Neural progenitor cell (in vitro differentiated cells): ENCODE data around the gene BRINP1. TPM values are rescaled to one million over a fixed set of nuclear protein-coding genes. Genes with fewer than 3 reads are reported as not detected.

ENCODE experiments used
- DNase-seq: peaks from one replicate; pipeline ENCODE4 v3.0.0-alpha.2; 2016; ENCODE audit warnings: low spot score
- H2AFZ ChIP-seq: fragments of 200-600 bp; sonication (generic); replicated peaks from 2 replicates; pipeline ENCODE4 v1.6.1; 2016; ENCODE audit warnings: antibody characterized with exemption
- H3F3A ChIP-seq: fragments of 200-600 bp; sonication (generic); 2 replicates; pipeline ENCODE4 v1.6.1; 2016; ENCODE audit warnings: antibody characterized with exemption, low read depth
- H3K27ac ChIP-seq: fragments of 200-600 bp; sonication (generic); 2 replicates; pipeline ENCODE4 v1.5.1; 2016; ENCODE audit warnings: mild to moderate bottlenecking
- H3K27me3 ChIP-seq: fragments of 200-600 bp; sonication (generic); 2 replicates; pipeline ENCODE4 v1.6.1; 2016; ENCODE audit warnings: mild to moderate bottlenecking, moderate library complexity
- H3K36me3 ChIP-seq: fragments of 200-600 bp; sonication (generic); 2 replicates; pipeline ENCODE4 v1.5.1; 2016
- H3K4me1 ChIP-seq: fragments of 200-600 bp; sonication (generic); 2 replicates; pipeline ENCODE4 v1.6.1; 2016; ENCODE audit warnings: mixed run types
- H3K4me2 ChIP-seq: fragments of 200-600 bp; sonication (generic); 2 replicates; pipeline ENCODE4 v1.6.1; 2016
- H3K4me3 ChIP-seq: fragments of 200-600 bp; sonication (generic); 2 replicates; pipeline ENCODE4 v1.5.1; 2016
- H3K79me2 ChIP-seq: fragments of 200-600 bp; sonication (generic); 2 replicates; pipeline ENCODE4 v1.6.1; 2016; ENCODE audit warnings: low read depth
- H3K9ac ChIP-seq: fragments of 200-600 bp; sonication (generic); 2 replicates; pipeline ENCODE4 v1.6.1; 2016
- H3K9me3 ChIP-seq: fragments of 200-600 bp; sonication (generic); 2 replicates; pipeline ENCODE4 v1.5.1; 2016; ENCODE audit warnings: low read depth
- H4K20me1 ChIP-seq: fragments of 200-600 bp; sonication (generic); 2 replicates; pipeline ENCODE4 v1.6.1; 2016; ENCODE audit warnings: low read depth
- H3K27ac Mint-ChIP-seq: 3 replicates; pipeline ENCODE4 v1.8.0; 2021; ENCODE audit warnings: mixed read lengths
- H3K27me3 Mint-ChIP-seq: 2 replicates; pipeline ENCODE4 v1.8.0; 2022; ENCODE audit warnings: low read depth, mild to moderate bottlenecking, inconsistent platforms, moderate library complexity, mixed read lengths; ENCODE audit not compliant: insufficient read depth
- H3K36me3 Mint-ChIP-seq: 3 replicates; pipeline ENCODE4 v1.8.0; 2021; ENCODE audit warnings: mixed read lengths
- H3K4me1 Mint-ChIP-seq: 3 replicates; pipeline ENCODE4 v1.8.0; 2021; ENCODE audit warnings: mixed read lengths
- H3K4me3 Mint-ChIP-seq: 3 replicates; pipeline ENCODE4 v1.8.0; 2021; ENCODE audit warnings: mild to moderate bottlenecking, moderate library complexity, mixed read lengths
- H3K9me3 Mint-ChIP-seq: 3 replicates; pipeline ENCODE4 v1.8.0; 2020; ENCODE audit warnings: mixed read lengths
- CTCF ChIP-seq: fragments of 200-600 bp; sonication (generic); IDR thresholded peaks from 2 replicates; pipeline ENCODE4 v1.5.1; 2017; ENCODE audit warnings: antibody characterized with exemption, mild to moderate bottlenecking
- EZH2 ChIP-seq: fragments of 200-600 bp; sonication (generic); IDR thresholded peaks from 2 replicates; pipeline ENCODE4 v1.6.1; 2017; ENCODE audit warnings: antibody characterized with exemption, mild to moderate bottlenecking, moderate library complexity
- EZH2phosphoT487 ChIP-seq: fragments of 200-600 bp; sonication (generic); IDR thresholded peaks from 2 replicates; pipeline ENCODE4 v1.6.1; 2017; ENCODE audit warnings: antibody characterized with exemption
- total RNA-seq: library from RNA; depleted of rRNA; stranded (reverse); fragments of >200 nt; gene quantifications from 2 replicates; pipeline ENCODE4 v1.2.3, GENCODE V29; 2015; ENCODE audit warnings: low replicate concordance

The BRINP1 gene
- total RNA-seq, 1 donor from 2014 or later, result 0.62 TPM

GRCh38 chr9:119268985-119269384, 100.2 kb downstream of the BRINP1 start:
- TF ChIP-seq EZH2 (no peak), EZH2phosphoT487 (no peak), CTCF (no peak)
- H3F3A ChIP-seq, result peaks cover 19% of the 10 kb centered on the region
- no peaks in the 10 kb centered on the region for H3K79me2 ChIP-seq
- no peak for DNase-seq
- H3K36me3 ChIP-seq, result no peaks in the 10 kb centered on the region
- peaks cover 19% of the 10 kb centered on the region for H3K4me1 ChIP-seq
- H3K9me3 ChIP-seq, result no peaks in the 10 kb centered on the region
- no peak overlapping the region for H2AFZ ChIP-seq
- no peak overlapping the region for H3K27ac Mint-ChIP-seq
- H4K20me1 ChIP-seq, result no peaks in the 10 kb centered on the region
- H3K27ac ChIP-seq, result no peak overlapping the region
- H3K36me3 Mint-ChIP-seq, result no peaks in the 10 kb centered on the region
- no peaks in the 10 kb centered on the region for H3K9me3 Mint-ChIP-seq
- H3K27me3 Mint-ChIP-seq, result peaks cover 2% of the 10 kb centered on the region
- no peak overlapping the region for H3K4me3 Mint-ChIP-seq
- H3K27me3 ChIP-seq, result no peaks in the 10 kb centered on the region
- no peak overlapping the region for H3K4me2 ChIP-seq
- peaks cover 21% of the 10 kb centered on the region for H3K4me1 Mint-ChIP-seq
- no peak overlapping the region for H3K9ac ChIP-seq
- H3K4me3 ChIP-seq, result no peak overlapping the region

- no peak for TF ChIP-seq CTCF
- TF ChIP-seq EZH2, result no peak
- no peak for TF ChIP-seq EZH2phosphoT487
- no peak overlapping the region for H3K4me3 ChIP-seq
- no peak overlapping the region for H2AFZ ChIP-seq
- H3K36me3 ChIP-seq, result no peaks in the 10 kb centered on the region
- H3K27me3 ChIP-seq, result no peaks in the 10 kb centered on the region
- H3K9ac ChIP-seq, result no peak overlapping the region
- Mint-ChIP-seq H3K36me3 (no peaks in the 10 kb centered on the region), H3K4me1 (peaks cover 9% of the 10 kb centered on the region), H3K9me3 (no peaks in the 10 kb centered on the region), H3K27me3 (peaks cover 4% of the 10 kb centered on the region), H3K4me3 (no peak overlapping the region), H3K27ac (no peak overlapping the region)
- no peaks in the 10 kb centered on the region for H3K79me2 ChIP-seq
- H3K4me1 ChIP-seq, result peaks cover 18% of the 10 kb centered on the region
- H3K9me3 ChIP-seq, result no peaks in the 10 kb centered on the region
- H3F3A ChIP-seq, result peaks cover 8% of the 10 kb centered on the region
- H3K27ac ChIP-seq, result no peak overlapping the region
- H4K20me1 ChIP-seq, result no peaks in the 10 kb centered on the region
- no peak overlapping the region for H3K4me2 ChIP-seq
- no peak for DNase-seq
Observed at GRCh38 chr9:119264165-119264564, 105.1 kb downstream of the BRINP1 start.

- Histone ChIP-seq H3K36me3 (no peaks in the 10 kb centered on the region), H3K27me3 (no peaks in the 10 kb centered on the region), H3K4me2 (no peak overlapping the region), H3K27ac (no peak overlapping the region), H2AFZ (no peak overlapping the region), H3K4me3 (no peak overlapping the region), H3F3A (peaks cover 14% of the 10 kb centered on the region), H4K20me1 (no peaks in the 10 kb centered on the region), H3K9ac (no peak overlapping the region), H3K4me1 (peaks cover 49% of the 10 kb centered on the region), H3K79me2 (no peaks in the 10 kb centered on the region), H3K9me3 (no peaks in the 10 kb centered on the region)
- H3K9me3 Mint-ChIP-seq, result no peaks in the 10 kb centered on the region
- H3K4me1 Mint-ChIP-seq, result peaks cover 13% of the 10 kb centered on the region
- TF ChIP-seq EZH2 (no peak), EZH2phosphoT487 (no peak), CTCF (no peak)
- H3K4me3 Mint-ChIP-seq, result no peak overlapping the region
- H3K27me3 Mint-ChIP-seq, result peaks cover 7% of the 10 kb centered on the region
- H3K36me3 Mint-ChIP-seq, result no peaks in the 10 kb centered on the region
- DNase-seq, result no peak
- H3K27ac Mint-ChIP-seq, result no peak overlapping the region
Observed at GRCh38 chr9:119257592-119257991, 111.6 kb downstream of the BRINP1 start.
